Measurements from ENCODE around the gene ENOX1. TPM values are rescaled to one million over a fixed set of nuclear protein-coding genes. Genes with fewer than 3 reads are reported as not detected.

Gene ENOX1
- total and polyA plus RNA-seq, 2 of the 8 experiments (the other 6 are each of a cell fraction or from before 2014, with no cell fraction given) = 0.23 to 0.37 TPM

DNA sequence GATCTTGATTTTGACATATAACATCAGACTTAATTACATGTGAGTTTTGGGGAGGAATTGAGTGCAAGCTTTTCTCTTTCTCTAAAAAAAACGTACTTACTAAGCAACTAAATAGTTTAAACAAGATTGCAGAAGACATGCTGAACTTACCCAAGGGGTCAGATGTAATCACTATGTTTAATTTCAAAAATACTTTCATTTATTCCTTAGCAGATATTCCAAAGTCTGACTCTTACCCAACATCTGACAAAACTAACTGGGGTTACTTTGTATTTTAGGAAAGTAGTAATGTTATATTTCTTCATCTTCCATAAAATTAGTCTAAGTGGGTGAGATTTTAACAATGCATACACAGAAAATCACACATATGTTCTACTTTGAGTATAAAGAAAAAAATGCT, 493.2 kb downstream of the ENOX1 start:
- no peak overlapping the region for H2AK5ac ChIP-seq (ENCODE audit: low read depth, low read length)
- H3K18ac ChIP-seq (ENCODE audit: extremely low read depth, low read length) = no peak overlapping the region
- no peak for DNase-seq (ENCODE audit: low read depth in 1 of 2, low spot score in 2 of 2)
- FAIRE-seq = no peak
- 100% methylated on average over 1 of the region's 1 CpG; no CpG with 5 or more reads in 1 of the 2 experiments for WGBS, 2 experiments (ENCODE audit: extremely low coverage in 1 of 2, insufficient coverage in 1 of 2, insufficient read length in 1 of 2, insufficient replicate concordance in 2 of 2, low coverage in 1 of 2, low lambda C conversion rate in 2 of 2, missing lambda C conversion rate in 1 of 2)
- no peak overlapping the region for H3K9ac ChIP-seq (replicated peaks in 1 of 4; ENCODE audit: extremely low read depth in 1 of 4, low read depth in 3 of 4, low read length in 3 of 4)
- H2BK20ac ChIP-seq (ENCODE audit: low read length) = no peak overlapping the region
- no peak overlapping the region for H3K27ac ChIP-seq (ENCODE audit: low read depth, low read length)
- H4K20me1 ChIP-seq (replicated peaks in 1 of 2; ENCODE audit: control insufficient read depth in 1 of 2, insufficient read depth in 2 of 2, low read length in 2 of 2) = no peaks in the 10 kb centered on the region
- H3K23me2 ChIP-seq (ENCODE audit: low read depth, low read length) = peaks cover 9% of the 10 kb centered on the region; the same call in 1 of the 2 replicates
- H4K5ac ChIP-seq (ENCODE audit: insufficient read length, low read depth, low read length) = no peak overlapping the region
- no peaks in the 10 kb centered on the region for H3K4me1 ChIP-seq (replicated peaks in 1 of 4; ENCODE audit: control insufficient read depth in 3 of 4, insufficient read depth in 4 of 4, low read length in 3 of 4)
- H4K91ac ChIP-seq (replicated peaks; ENCODE audit: insufficient read length, low read length) = no peak overlapping the region
- no peak overlapping the region for H2BK120ac ChIP-seq (replicated peaks; ENCODE audit: low read depth, low read length)
- H3K23ac ChIP-seq (ENCODE audit: insufficient read length) = no peak overlapping the region
- ChIA-PET POLR2A (ENCODE audit: partially characterized antibody) (no interaction called here), CTCF (ENCODE audit: partially characterized antibody) (no interaction called here)
- no peak overlapping the region for H3K4ac ChIP-seq (replicated peaks; ENCODE audit: insufficient read length, low read depth, low read length)
- H2AFZ ChIP-seq (ENCODE audit: low read length) = no peak overlapping the region
- H4K8ac ChIP-seq (ENCODE audit: extremely low read depth, insufficient read depth, low read length) = no peak overlapping the region
- TF ChIP-seq CTBP2 (IDR thresholded peaks at IDR 0.05; ENCODE audit: borderline replicate concordance, insufficient read depth, insufficient read length, low read length) (no peak), SP1 (IDR thresholded peaks at IDR 0.05; ENCODE audit: low read depth, low read length) (no peak), KDM1A (IDR thresholded peaks at IDR 0.05; ENCODE audit: borderline replicate concordance, low read length) (no peak), USF2 (IDR thresholded peaks at IDR 0.05; ENCODE audit: low read length) (no peak), GTF2F1 (IDR thresholded peaks at IDR 0.05; ENCODE audit: borderline replicate concordance, low read depth, low read length) (no peak), TEAD4 (IDR thresholded peaks at IDR 0.05; ENCODE audit: low read depth, low read length) (no peak), JUN (IDR thresholded peaks at IDR 0.05; ENCODE audit: low read depth, low read length) (no peak), CHD2 (IDR thresholded peaks at IDR 0.05; ENCODE audit: low read length) (no peak)
- H2BK15ac ChIP-seq (ENCODE audit: low read length) = no peak overlapping the region
- H3K4me2 ChIP-seq (ENCODE audit: insufficient read depth in 1 of 2, low read depth in 2 of 2, low read length in 2 of 2) = no peak overlapping the region
- H3K79me1 ChIP-seq (ENCODE audit: low read depth, low read length) = no peaks in the 10 kb centered on the region
- no peaks in the 10 kb centered on the region for H3K27me3 ChIP-seq (replicated peaks in 1 of 4; ENCODE audit: control insufficient read depth in 3 of 4, extremely low read depth in 1 of 4, insufficient read depth in 3 of 4, low read length in 3 of 4)
- no peaks in the 10 kb centered on the region for H3K36me3 ChIP-seq (ENCODE audit: control insufficient read depth in 2 of 4, insufficient read depth in 4 of 4, low read length in 3 of 4)
- no peak overlapping the region for H3K4me3 ChIP-seq (ENCODE audit: extremely low read depth in 1 of 4, insufficient read depth in 2 of 4, low read depth in 3 of 4, low read length in 4 of 4)
- H3K79me2 ChIP-seq (ENCODE audit: control insufficient read depth in 1 of 2, insufficient read depth in 2 of 2, low read length in 2 of 2) = no peaks in the 10 kb centered on the region
- H3K14ac ChIP-seq (ENCODE audit: insufficient read length) = no peak overlapping the region
- H2BK5ac ChIP-seq (ENCODE audit: low read depth, low read length) = no peak overlapping the region
- H2BK12ac ChIP-seq (ENCODE audit: low read depth, low read length) = no peak overlapping the region
- H3K9me3 ChIP-seq (ENCODE audit: insufficient read depth in 2 of 2, low read depth in 1 of 2, low read length in 1 of 2) = no peaks in the 10 kb centered on the region
- no peak overlapping the region for H3K56ac ChIP-seq (replicated peaks; ENCODE audit: insufficient read length, low read depth, low read length)

Data from H1 (cell line).